NT2/D1 (cell line): ENCODE measurements around the gene VSTM1.

ENCODE experiments used
- DNase-seq: peaks from one replicate; pipeline ENCODE4 v3.0.0-alpha.2; 2011; ENCODE audit warnings: low read depth, low spot score
- H3K27me3 ChIP-seq: 2 replicates; pipeline ENCODE4 v1.6.0; 2011; ENCODE audit warnings: mild to moderate bottlenecking; ENCODE audit not compliant: insufficient read length, insufficient read depth
- H3K36me3 ChIP-seq: 2 replicates; pipeline ENCODE4 v1.6.1; 2011; ENCODE audit warnings: mild to moderate bottlenecking, low read length, mixed read lengths; ENCODE audit not compliant: insufficient read depth, insufficient read length
- H3K4me1 ChIP-seq: 2 replicates; pipeline ENCODE4 v1.5.1; 2011; ENCODE audit not compliant: insufficient read depth, insufficient read length
- H3K4me3 ChIP-seq: 2 replicates; pipeline ENCODE4 v1.5.1; 2011; ENCODE audit warnings: low read depth; ENCODE audit not compliant: insufficient read length
- H3K9ac ChIP-seq: 2 replicates; pipeline ENCODE4 v1.6.0; 2011; ENCODE audit warnings: low read depth; ENCODE audit not compliant: insufficient read length
- H3K9me3 ChIP-seq: 2 replicates; pipeline ENCODE4 v1.5.1; 2011; ENCODE audit warnings: mild to moderate bottlenecking, low read length; ENCODE audit not compliant: insufficient read depth
- SUZ12 ChIP-seq: IDR thresholded peaks from 2 replicates; pipeline ENCODE4 v1.6.1; 2011; ENCODE audit not compliant: insufficient read length, insufficient read depth; ENCODE audit errors: extremely low read depth
- YY1 ChIP-seq: IDR thresholded peaks from 2 replicates; pipeline ENCODE4 v1.6.1; 2011; ENCODE audit not compliant: insufficient read length, insufficient read depth
- ZNF274 ChIP-seq: IDR thresholded peaks from 2 replicates; pipeline ENCODE4 v1.6.1; 2011; ENCODE audit warnings: mild to moderate bottlenecking, low read depth, low read length

VSTM1 gene

DNA sequence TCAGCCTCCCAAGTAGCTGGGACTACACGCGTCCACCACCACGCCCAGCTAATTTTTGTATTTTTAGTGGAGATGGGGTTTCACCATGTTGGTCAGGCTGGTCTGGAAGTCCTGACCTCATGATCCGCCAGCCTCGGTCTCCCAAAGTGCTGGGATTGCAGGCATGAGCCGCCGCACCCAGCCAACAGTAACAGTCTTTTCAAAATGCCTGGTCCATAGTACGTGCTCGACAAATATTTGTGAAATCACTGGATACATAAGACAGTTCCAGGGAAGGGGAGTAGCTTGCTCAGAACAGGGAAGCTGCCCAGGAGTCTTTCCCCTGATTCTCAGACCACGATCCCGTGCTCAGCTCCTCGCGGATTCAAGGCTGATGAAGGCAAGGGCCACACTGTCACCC lies 41.8 kb downstream of the VSTM1 start:
- TF ChIP-seq ZNF274 (no peak), YY1 (no peak), SUZ12 (no peak)
- Histone ChIP-seq H3K27me3 (no peaks in the 10 kb centered on the region), H3K9ac (no peak overlapping the region), H3K4me3 (no peak overlapping the region), H3K36me3 (no peaks in the 10 kb centered on the region), H3K9me3 (0 out of 2 replicates have a peak, but pooled peaks cover 3% of the 10 kb centered on the region), H3K4me1 (peaks cover 2% of the 10 kb centered on the region)
- DNase-seq, result no peak

DNA sequence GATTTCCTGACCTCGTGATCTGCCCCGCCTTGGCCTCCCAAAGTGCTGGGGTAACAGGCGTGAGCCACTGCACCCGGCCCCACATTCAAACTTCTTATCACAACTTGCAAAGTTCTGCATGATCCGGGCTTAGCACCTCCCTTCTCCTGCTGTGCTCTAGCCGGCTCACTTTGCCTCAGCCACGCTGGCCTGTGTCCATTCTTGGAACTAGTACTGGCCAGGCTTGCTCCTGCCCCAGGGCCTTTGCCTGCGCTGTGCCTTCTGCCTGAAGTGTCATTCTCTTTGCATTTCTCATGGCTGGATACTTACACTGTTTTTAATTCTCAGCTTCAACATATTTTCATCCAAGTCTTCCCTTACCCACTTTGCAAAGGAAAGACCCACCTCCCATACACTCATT lies 42.3 kb downstream of the VSTM1 start:
- no peaks in the 10 kb centered on the region for H3K27me3 ChIP-seq
- no peak for DNase-seq
- TF ChIP-seq ZNF274 (no peak), SUZ12 (no peak), YY1 (no peak)
- no peak overlapping the region for H3K4me3 ChIP-seq
- H3K9me3 ChIP-seq, result 0 out of 2 replicates have a peak, but pooled peaks cover 3% of the 10 kb centered on the region
- H3K36me3 ChIP-seq, result no peaks in the 10 kb centered on the region
- peaks cover 2% of the 10 kb centered on the region for H3K4me1 ChIP-seq
- no peak overlapping the region for H3K9ac ChIP-seq

DNA sequence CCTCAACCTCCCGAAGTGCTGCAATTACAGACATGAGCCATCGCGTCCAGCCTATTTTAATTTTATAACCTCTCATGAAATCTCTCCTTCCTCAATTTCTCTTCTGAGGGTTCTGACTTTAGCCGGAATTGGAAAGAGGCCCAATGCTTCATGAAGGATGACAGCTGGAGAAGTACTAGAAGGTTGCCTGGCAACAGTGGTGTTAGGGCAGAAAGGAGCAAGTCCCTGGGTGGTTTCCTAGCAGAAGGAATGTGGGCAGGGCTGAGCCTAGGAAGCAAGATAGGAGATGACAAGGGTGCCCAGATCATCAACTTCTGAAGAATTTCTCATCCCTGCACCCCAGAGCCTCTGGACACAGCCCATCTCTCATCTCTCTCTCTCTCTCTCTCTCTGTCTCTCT lies 46.4 kb downstream of the VSTM1 start:
- DNase-seq, result no peak
- TF ChIP-seq SUZ12 (no peak), ZNF274 (no peak), YY1 (no peak)
- H3K36me3 ChIP-seq, result no peaks in the 10 kb centered on the region
- 0 out of 2 replicates have a peak, but pooled peaks cover 3% of the 10 kb centered on the region for H3K9me3 ChIP-seq
- no peaks in the 10 kb centered on the region for H3K4me1 ChIP-seq
- no peak overlapping the region for H3K9ac ChIP-seq
- H3K4me3 ChIP-seq, result no peak overlapping the region
- no peaks in the 10 kb centered on the region for H3K27me3 ChIP-seq

DNA sequence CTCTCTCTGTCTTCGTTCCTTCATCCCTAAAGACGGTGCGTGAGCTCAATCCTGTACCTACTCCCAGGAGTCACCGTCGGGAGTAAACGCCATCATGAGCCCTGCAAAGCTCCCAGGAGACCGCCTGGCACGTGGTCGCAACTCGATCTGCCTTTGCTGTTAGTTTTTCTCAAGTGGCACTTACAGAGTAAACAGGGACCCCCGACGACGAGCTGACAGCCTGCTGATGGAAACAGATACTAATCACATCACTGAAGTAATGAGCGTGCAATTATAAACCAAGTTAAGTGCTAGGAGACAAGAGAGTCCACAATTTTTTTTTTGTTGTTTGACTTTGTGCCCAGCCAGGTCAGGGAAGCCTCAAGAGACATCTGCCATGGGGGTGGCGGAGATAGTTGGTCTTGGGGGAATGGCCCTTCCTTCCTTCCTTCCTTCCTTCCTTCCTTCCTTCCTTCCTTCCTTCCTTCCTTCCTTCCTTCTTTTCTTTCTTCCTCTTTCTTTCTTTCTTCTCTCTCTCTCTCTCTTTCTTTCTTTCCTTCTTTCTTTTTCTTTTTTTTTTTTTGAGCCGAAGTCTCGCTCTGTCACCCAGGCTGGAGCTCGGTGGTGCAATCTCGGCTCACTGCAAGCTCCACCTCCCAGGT lies 48.7 kb downstream of the VSTM1 start:
- Histone ChIP-seq H3K9me3 (0 out of 2 replicates have a peak, but pooled peaks cover 3% of the 10 kb centered on the region), H3K27me3 (no peaks in the 10 kb centered on the region), H3K9ac (no peak overlapping the region), H3K4me1 (peaks cover 3% of the 10 kb centered on the region), H3K4me3 (no peak overlapping the region), H3K36me3 (no peaks in the 10 kb centered on the region)
- no peak for DNase-seq
- TF ChIP-seq ZNF274, result no peak

DNA sequence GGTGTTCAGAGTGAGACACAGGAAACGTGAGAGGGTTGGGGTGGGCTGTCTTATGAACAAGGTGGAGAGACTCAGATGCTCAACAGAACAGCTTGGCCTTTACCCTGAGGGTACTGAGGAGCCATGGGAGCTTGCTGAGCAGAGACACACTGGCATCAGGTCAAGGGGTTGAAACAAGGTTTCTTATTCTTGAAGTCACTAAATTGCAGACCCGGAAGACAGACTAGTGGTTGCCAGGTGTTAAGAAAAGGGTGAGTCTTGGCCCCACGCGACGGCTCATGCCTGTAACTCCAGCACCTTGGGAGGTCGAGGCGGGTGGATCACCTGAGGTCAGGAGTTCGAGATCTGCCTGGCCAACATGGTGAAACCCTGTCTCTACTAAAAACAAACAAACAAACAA lies 49.8 kb downstream of the VSTM1 start:
- no peak for TF ChIP-seq YY1
- no peak for TF ChIP-seq ZNF274
- no peak for TF ChIP-seq SUZ12
- H3K9me3 ChIP-seq, result 0 out of 2 replicates have a peak, but pooled peaks cover 3% of the 10 kb centered on the region
- H3K9ac ChIP-seq, result no peak overlapping the region
- no peak for DNase-seq
- H3K27me3 ChIP-seq, result no peaks in the 10 kb centered on the region
- no peak overlapping the region for H3K4me3 ChIP-seq
- peaks cover 3% of the 10 kb centered on the region for H3K4me1 ChIP-seq
- H3K36me3 ChIP-seq, result no peaks in the 10 kb centered on the region

DNA sequence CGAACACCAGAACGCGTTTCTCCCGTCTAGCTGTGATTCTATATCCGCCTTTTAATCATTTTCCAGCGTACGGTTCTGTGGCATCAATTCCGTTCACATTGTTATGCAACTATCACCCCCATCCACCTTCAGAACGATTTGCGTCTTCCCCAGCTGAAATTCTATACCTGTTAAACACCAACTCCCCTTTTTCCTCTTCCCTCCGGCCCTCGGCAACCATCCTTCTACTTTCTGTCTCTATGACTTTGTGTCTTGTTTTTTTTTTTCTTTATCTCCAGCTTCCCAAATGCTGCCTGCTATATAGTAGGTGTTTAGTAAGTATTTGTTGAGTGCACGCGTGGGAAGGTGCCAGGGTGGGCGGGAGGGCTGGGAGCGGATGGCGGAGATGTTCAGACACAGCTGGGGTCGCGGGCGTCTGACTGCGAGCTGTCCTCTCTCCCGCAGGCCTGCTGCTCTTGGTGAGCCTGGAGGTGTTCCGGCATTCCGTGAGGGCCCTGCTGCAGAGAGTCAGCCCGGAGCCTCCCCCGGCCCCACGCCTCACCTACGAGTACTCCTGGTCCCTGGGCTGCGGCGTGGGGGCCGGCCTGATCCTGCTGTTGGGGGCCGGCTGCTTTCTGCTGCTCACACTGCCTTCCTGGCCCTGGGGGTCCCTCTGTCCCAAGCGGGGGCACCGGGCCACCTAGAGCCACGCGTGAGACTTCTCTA lies 52.0 kb downstream of the VSTM1 start:
- Histone ChIP-seq H3K4me1 (peaks cover 5% of the 10 kb centered on the region), H3K9ac (peak overlapping the region; percentile 50), H3K36me3 (no peaks in the 10 kb centered on the region), H3K27me3 (no peaks in the 10 kb centered on the region), H3K4me3 (no peak overlapping the region), H3K9me3 (no peaks in the 10 kb centered on the region)
- no peak for DNase-seq
- TF ChIP-seq SUZ12 (no peak), YY1 (no peak), ZNF274 (no peak)

DNA sequence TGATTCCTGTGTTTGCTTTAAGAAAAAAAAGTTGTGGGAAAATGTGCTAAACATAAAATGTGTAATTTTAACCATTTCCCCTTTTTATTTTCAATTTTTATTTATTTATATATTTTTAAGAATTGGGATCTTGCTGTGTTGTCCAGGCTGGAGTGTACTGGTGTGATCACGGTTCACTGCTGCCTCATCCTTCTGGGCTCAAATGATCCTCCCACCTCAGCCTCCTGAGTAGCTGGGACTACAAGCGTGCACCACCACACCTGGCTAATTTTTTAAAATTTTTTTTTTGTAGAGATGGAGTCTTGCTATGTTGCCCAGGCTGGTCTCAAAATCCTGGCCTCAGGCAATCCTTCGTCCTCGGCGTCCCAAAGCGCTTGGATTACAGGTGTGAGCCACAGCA lies 53.2 kb downstream of the VSTM1 start:
- TF ChIP-seq SUZ12 (no peak), ZNF274 (no peak), YY1 (no peak)
- H3K9ac ChIP-seq, result no peak overlapping the region
- H3K27me3 ChIP-seq, result no peaks in the 10 kb centered on the region
- no peak overlapping the region for H3K4me3 ChIP-seq
- no peak for DNase-seq
- no peaks in the 10 kb centered on the region for H3K9me3 ChIP-seq
- peaks cover 5% of the 10 kb centered on the region for H3K4me1 ChIP-seq
- H3K36me3 ChIP-seq, result no peaks in the 10 kb centered on the region
